ENCODE data around the gene NT5E.

Gene NT5E

DNA sequence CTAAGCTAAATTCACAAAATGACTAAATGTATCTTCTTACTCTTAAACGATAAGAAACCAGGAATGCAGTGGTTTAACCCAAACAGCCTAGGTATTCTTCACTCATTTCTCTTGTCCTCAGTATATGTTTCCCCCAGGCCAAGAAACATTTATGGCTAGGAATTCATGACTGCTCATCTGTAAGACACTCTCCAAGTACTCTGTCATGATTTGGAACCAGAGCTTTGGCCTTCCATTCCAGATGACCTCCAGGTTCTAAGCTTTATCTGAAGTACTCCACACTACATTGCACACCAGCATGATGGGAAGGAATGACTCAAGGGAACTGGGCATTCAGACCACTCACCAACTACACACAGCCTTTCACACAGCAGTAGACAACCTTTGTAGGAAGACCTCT lies 29.3 kb downstream of the NT5E start:
- DNase-seq (ENCODE audit: low spot score): no peak
- TF ChIP-seq, protein P1, sequence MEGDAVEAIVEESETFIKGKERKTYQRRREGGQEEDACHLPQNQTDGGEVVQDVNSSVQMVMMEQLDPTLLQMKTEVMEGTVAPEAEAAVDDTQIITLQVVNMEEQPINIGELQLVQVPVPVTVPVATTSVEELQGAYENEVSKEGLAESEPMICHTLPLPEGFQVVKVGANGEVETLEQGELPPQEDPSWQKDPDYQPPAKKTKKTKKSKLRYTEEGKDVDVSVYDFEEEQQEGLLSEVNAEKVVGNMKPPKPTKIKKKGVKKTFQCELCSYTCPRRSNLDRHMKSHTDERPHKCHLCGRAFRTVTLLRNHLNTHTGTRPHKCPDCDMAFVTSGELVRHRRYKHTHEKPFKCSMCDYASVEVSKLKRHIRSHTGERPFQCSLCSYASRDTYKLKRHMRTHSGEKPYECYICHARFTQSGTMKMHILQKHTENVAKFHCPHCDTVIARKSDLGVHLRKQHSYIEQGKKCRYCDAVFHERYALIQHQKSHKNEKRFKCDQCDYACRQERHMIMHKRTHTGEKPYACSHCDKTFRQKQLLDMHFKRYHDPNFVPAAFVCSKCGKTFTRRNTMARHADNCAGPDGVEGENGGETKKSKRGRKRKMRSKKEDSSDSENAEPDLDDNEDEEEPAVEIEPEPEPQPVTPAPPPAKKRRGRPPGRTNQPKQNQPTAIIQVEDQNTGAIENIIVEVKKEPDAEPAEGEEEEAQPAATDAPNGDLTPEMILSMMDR (IDR thresholded peaks at IDR 0.05; ENCODE audit: extremely low read depth, missing control alignments): no peak

DNA sequence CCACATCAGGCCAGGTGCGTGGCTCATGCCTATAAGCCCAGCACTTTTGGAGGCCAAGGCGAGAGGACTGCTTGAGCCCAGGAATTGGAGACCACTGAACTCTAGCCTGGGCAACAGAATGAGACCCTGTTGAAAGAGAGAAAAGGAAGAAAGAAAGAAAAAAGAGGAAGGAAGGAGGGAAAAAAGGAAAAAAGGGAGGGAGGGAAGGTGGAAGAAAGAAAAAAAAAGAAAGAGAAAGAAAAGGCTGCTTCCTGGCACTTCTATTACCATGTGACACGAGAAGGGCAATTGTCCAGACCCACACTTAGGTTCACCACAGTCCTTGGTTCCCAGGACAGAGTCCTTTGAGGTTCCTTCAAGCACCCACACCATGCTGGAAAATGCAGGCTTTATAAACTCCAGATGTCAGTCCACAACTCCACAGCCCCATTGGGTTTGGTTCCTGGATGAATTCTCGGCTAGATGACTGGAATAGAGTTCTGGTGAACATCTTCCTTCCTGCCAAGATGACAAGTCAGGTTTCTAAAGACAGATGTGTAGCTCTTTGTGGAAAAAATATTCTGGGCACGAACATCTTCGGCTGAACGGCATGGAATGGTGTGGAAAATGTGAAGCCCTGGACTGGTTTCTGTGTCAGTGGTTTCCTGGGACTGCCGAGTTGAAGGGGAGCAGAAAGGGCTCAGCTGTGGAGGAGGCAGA lies 32.5 kb downstream of the NT5E start:
- DNase-seq (ENCODE audit: low spot score): no peak
- TF ChIP-seq, protein P1 (IDR thresholded peaks at IDR 0.05; ENCODE audit: extremely low read depth, missing control alignments): no peak

DNA sequence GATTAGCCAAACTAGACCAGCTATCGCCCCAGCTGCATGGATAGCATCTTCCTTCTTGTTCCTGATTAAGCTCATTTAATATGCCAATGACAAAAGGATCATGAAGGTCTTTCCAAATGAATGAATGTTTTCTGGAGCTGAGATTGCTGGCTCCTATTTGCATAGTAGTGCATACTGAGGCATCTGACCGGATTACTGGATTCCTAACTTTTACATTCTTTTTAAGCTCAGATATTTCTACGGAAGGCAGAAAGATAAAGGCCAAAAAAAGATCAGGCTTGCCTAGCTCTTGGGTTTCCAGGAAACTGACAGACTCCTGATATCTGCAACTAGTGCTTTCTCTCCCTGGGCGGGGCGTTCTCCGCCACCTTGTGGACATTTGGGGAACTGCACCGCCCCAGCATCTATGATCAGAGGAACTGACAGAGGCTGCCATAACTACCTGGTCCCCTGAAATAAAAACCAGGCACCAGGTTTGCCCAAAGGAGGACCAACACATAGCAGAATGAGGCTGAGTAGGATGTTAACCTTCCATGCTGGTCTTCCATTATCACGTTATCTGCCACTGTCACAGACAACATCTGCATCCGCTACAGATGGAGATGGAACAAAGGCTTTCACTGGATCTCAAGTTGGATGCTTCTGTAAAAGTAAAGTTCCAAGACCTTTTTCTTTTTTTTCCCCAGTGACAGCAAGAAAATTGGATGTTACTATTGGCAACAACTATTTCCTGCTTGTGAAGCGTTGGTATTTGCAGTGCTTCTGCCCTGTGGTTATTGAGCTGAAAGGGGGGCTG lies 33.2 kb downstream of the NT5E start:
- DNase-seq (ENCODE audit: low spot score): peak; percentile 69

DNA sequence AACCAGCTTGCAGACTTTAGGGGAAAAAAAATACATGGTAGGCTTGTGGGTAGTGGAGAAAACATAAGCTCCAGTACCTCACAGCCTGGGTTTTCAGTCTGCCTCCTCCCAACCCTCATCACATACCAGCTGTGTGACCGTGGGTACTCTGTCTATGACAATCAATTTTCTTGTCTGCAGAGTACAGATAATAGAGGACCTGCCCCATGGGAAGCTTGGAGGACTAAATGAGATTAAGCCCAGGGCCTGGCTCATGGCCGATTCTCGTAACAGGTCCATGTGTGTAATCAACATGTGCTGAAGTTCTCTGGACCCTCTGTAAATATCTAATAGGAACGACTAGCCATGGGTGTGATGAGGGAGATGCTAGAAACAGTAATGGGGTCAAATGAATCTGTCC lies 34.0 kb downstream of the NT5E start:
- no peak for DNase-seq (ENCODE audit: low spot score)
- TF ChIP-seq, protein P1 (IDR thresholded peaks at IDR 0.05; ENCODE audit: extremely low read depth, missing control alignments): no peak

More for the DNA sequence above, 33.2 kb downstream of the NT5E start:
- TF ChIP-seq, protein P1 (IDR thresholded peaks at IDR 0.05; ENCODE audit: extremely low read depth, missing control alignments): peak; percentile 96

DNA sequence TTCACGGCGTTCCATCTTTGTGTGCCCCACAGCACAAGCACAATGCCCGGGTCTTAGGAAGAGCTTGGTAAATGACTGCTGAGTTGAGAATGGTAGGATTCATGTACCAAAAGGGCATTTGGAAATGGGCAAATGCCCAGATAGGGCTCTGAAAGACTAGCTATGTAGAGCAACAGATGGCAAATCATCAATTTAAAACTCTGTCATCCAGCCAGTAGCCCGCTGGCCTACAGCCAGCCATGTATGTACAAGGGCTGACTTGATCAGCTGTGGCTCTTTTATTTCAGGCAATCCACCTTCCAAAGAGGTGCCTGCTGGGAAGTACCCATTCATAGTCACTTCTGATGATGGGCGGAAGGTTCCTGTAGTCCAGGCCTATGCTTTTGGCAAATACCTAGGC lies 35.1 kb downstream of the NT5E start:
- DNase-seq (ENCODE audit: low spot score): no peak
- TF ChIP-seq, protein P1 (IDR thresholded peaks at IDR 0.05; ENCODE audit: extremely low read depth, missing control alignments): no peak

DNA sequence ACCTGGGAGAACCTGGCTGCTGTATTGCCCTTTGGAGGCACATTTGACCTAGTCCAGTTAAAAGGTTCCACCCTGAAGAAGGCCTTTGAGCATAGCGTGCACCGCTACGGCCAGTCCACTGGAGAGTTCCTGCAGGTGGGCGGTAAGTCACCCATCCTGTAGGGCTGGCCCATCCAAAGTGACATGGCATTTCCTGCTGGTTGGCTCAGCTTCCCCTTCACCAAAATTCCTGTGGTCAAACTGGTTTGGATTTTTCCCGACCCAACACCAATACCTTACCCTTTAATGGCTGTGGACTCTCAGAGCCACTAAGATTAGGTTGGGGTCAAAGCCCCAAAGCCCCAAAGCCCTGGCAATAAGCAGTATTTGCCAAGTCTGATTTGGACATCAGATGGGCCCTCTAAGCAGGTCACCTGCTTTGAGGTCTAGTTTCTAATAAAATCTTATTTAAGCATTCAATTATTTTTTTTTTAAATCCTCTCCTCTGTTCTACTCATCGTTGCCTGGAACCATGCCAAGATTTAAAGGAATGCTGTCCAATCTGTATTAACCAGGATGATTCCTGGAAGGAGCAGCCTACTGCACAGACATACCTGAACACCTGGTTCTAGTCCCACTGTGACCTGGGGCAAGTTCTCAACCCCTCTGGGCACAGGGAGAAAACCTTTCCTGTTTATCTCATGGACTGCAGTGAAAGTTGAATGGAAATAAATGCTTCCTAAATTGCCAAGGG lies 40.8 kb downstream of the NT5E start:
- TF ChIP-seq, protein P1 (IDR thresholded peaks at IDR 0.05; ENCODE audit: extremely low read depth, missing control alignments): no peak
- no peak for DNase-seq (ENCODE audit: low spot score)

DNA sequence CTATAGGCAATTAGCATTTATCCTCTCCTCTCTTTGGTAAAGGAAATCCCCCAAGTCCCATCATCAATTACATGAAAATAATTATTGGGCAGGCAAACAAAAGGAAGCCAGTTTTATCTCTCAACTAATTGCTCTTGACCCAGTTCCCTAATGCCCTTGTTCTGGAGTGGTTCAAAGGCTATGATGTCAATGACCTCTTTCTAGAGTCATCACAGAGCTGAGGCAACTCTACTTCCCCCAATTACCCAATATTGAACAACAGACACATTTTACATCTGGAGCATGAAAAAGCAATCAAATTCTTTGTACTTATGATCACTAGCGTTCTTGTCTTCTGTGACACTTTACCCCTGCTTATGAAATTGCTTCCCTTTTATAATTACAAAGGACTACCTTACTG lies 43.5 kb downstream of the NT5E start:
- TF ChIP-seq, protein P1 (IDR thresholded peaks at IDR 0.05; ENCODE audit: extremely low read depth, missing control alignments): no peak
- DNase-seq (ENCODE audit: low spot score): no peak
